ENCODE data around the gene YPEL4. TPM values are rescaled to one million over a fixed set of nuclear protein-coding genes. Genes with fewer than 3 reads are reported as not detected.
"Not testable (repeated sequence)": the region's sequence is repeated elsewhere in the genome, so short reads cannot be mapped to it uniquely, and the experiment has no call there.

YPEL4 gene, protein sequence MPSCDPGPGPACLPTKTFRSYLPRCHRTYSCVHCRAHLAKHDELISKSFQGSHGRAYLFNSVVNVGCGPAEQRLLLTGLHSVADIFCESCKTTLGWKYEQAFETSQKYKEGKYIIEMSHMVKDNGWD
- total RNA-seq, result 3.5 TPM

DNA sequence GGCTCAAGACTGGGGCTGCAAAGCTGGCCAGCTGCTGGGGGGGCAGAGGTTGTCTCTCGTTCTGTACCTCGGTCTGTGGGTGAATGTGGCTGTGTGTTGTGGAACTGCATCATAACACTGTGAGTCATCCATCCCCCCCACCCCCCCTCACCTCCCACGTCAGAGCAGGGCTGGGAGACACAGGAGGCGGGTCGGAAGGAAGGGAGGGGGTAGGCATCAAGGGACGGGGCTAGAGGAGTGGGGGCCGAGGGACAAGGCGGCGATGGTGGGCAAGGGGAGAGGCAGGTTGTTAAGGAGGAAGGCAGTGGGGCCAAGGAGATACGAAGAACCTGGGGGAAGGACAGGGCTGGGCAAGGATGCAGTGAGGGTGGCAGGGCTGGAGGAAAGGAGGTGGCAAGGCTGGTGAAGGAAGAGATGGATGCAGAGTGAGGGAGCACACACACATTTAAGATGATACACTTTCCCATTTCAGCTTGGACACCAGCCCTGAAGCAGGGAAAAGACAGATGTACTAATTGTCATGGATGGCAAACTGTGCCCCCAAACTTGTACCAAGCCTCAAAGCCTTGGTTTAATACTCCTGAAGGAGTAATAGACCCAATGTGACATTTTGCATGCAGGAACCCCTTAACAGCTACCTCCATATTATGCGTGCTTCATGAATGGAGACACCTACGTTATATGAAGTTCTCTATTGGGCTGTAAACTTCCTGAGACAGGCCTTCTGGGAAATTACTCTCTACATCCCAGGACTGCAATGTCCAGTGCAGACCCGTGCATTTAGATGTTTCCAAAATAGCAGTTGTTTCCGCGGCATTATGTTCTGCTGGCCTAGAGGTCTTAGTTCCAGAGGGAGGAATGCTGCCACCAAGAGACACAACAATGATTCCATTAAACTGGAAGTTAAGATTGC is at the start of gene YPEL4:
Gene YPEL4 (minus strand): TSS at position 87 of the 913 bp plus-strand sequence. CDS start 2,805 bp downstream, outside the sequence.
- peak; percentile 64 to 95 (median 89) for DNase-seq (ENCODE audit: low read depth in 2 of 3, low spot score in 2 of 3)

DNA sequence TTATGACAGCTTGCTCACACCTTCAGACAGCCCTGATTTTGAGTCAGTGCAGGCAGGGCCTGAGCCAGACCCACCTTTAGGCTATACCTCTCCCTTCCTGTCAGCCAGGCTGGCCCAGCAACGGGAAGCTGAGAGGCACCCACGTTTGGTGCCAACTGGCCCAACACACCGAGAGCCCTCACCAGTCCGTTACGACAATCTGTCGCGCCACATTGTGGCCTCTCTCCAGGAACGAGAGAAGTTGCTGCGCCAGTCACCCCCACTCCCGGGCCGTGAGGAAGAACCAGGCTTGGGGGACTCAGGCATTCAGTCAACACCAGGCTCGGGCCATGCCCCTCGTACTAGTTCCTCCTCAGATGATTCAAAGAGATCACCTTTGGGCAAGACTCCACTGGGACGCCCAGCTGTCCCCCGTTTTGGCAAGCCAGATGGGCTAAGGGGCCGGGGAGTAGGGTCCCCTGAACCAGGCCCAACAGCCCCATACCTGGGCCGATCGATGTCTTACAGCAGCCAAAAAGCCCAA is 49.2 kb upstream of the YPEL4 start:
- no peak for DNase-seq (ENCODE audit: low read depth in 2 of 3, low spot score in 2 of 3)

DNA sequence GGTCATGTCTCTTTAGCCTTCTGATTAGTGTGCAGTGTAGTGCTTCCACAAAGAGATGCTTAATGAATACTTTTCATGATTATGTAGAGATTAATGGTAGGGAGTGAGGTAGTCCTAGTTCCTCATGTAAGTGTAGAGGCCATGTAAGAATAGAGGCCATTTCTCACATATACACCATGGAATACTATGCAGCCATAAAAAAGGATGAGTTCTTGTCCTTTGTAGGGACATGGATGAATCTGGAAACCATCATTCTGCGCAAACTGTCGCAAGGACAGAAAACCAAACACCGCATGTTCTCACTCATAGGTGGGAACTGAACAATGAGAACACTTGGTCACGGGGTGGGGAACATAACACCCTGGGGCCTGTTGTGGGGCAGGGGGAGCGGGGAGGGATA is 40.8 kb upstream of the YPEL4 start:
- not testable (repeated sequence) for DNase-seq (ENCODE audit: low read depth in 2 of 3, low spot score in 2 of 3)

DNA sequence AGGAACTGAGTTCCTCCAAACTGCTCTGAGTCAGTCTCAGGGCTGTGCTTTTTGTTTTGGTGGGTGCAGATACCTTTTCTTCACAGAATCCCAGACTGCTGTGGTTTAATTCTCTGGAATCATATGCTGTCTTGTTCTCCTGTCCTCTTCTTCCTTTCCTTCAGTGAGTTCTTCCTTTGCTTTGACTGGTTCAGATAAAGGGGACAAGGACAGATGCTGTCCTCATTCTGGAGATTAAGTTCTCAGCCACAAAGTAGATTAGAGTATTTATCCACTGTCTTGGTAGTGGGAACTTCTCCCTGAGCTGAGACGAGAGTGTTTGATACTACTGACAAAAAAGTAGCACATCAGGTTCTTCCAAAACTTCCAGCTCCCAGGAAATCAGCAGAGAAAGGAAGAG is 31.5 kb upstream of the YPEL4 start:
- DNase-seq (ENCODE audit: low read depth in 2 of 3, low spot score in 2 of 3), result no peak

DNA sequence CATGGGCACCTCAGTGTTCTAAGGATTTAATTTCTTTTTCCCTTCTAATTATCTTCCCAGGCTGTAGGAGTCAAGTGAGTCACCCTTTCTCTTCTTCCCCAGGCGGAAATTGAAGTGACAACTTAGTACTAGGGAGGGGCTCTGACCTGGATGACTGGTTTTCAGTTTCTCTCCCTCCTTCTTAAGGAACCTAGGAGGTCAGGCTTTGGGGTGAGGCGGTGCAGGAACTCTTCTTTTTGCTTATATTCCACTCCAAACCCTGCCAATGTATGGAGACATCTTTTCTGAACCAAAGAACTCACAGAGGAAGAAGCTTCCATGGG is 30.8 kb upstream of the YPEL4 start:
- no peak for DNase-seq (ENCODE audit: low read depth in 2 of 3, low spot score in 2 of 3)

DNA sequence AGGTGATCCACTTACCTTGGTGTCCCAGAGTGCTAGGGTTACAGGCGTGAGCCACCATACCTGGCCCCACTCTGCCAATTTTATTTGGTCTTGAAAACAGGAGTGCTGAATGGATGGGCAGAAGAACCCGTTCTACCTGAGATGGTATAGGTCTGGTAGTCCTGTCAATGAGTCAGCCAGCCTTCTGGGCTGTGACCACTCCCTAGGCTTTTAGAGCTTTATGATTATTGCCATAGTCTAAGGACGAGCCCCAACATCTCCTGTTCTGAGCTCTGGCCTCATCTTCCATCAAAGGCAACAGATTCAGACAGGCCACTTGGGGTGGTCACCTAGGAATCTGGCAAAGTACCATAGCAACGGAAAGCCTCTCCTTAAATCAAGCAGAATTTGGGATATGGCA is 29.7 kb upstream of the YPEL4 start:
- DNase-seq (ENCODE audit: low read depth in 2 of 3, low spot score in 2 of 3), result no peak

DNA sequence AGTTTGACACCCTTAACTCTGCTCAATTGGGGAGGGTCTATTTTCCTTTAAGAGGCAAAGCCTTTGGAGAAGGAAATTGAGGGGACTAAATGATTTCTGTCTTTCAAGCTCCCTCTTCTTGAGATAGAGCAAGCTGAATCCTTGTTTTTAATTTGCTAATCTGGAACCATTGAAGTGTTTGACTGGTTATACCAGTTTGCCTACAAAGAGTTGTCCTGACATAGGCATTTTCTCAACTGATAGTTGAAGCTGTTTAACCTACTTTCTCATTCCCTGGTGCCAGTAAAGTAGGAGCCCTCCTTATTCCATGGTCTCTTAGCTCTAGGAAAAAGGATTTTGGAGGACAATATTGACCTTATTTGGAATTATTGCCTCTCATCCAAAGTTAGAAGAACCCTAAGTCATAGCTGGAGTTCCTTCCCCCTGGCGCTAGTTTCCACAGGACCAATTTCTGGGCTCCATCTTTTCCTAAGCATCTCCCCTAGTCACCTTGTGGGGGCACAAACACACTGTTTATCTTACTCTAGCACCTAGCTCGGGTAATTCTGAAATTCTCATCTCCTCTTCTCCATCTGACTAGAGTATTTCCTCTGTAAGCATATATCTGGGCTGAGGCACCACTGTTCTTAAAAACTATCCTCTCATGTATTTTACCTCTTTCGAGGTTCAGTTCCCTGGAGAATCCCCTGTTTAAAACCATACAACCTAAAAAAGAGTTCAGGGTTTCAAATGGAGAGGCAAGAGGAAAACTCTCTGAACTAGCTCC is 25.6 kb upstream of the YPEL4 start:
- no peak for DNase-seq (ENCODE audit: low read depth in 2 of 3, low spot score in 2 of 3)

DNA sequence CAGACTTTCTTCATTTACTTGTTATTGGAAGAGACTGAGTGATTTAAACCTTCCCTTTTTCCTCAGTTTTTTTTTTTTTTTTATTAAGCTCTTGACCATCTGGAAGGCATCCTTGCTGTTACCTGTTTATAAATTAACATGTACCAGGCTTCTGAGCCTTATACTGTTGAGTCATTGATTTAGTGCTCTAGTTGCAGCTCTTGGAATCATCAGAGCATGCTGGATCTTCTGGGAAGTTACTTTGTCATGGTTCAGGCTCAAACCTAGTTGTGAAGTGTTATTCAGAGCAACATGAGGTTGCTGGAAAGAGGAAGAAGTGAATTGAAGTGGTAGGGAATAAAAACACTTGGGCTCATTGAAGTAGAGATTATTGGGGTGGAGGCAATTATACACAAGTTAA is 24.5 kb upstream of the YPEL4 start:
- no peak for DNase-seq (ENCODE audit: low read depth in 2 of 3, low spot score in 2 of 3)

DNA sequence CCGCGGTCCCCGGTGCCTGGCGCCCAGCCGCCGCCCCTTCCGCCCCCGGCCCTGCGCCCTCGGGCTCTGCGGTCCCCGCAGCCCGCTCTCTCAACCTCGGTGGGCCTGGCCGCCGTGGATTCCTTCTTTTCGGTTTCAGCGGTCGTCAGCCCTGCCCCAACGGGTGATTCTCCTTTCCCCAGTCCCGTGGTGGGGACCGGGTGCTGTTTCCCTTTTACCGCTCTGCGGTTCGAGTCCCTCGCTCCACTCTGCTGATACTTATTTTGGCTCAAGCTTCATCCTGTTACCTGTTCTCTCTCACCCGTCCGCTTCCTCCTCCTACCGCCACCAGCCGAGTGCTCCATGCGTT is 18.7 kb upstream of the YPEL4 start:
- DNase-seq (ENCODE audit: low read depth in 2 of 3, low spot score in 2 of 3), result peak in 1 of 3 donors; percentile 53

DNA sequence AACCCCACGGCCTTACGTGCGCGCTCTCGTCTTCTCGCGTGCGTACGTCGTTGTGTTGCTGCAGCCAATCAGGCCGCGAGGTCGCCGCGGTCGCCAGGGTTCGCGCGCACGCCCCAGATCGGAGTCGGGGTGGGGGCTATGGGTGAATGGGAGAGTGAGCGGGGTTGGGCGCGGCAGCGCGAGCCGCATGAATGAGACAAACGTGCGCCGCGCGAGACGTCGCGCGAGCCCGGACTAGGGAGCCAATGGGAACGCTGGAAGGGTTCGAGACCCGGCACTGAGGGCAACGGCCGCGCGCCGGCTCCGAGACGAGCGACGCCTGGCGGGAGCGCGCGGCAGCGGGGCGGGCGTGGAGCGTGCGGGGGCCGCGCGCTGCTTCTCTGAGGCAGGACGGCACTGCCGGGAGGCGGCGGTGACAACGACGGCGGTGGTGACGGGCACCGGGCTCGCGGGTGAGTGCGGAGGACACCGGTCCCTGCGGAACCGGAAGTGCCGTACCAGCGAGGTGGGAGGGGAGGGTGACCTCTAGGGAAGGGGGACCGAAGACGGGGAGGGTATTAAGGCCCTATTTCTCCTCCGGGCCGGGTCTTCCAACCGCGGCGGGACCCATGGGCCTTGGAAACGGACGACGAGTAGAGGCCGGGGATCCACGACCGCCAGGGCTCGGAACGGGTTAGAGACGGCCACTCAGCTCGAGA is 18.2 kb upstream of the YPEL4 start, which contains the start of gene ZDHHC5:
Gene ZDHHC5 (plus strand): TSS at position 379 of the 698 bp plus-strand sequence. CDS start 4,977 bp downstream, outside the sequence.
- DNase-seq (ENCODE audit: low read depth in 2 of 3, low spot score in 2 of 3), result peak; percentile 99 to 100 (median 99)

DNA sequence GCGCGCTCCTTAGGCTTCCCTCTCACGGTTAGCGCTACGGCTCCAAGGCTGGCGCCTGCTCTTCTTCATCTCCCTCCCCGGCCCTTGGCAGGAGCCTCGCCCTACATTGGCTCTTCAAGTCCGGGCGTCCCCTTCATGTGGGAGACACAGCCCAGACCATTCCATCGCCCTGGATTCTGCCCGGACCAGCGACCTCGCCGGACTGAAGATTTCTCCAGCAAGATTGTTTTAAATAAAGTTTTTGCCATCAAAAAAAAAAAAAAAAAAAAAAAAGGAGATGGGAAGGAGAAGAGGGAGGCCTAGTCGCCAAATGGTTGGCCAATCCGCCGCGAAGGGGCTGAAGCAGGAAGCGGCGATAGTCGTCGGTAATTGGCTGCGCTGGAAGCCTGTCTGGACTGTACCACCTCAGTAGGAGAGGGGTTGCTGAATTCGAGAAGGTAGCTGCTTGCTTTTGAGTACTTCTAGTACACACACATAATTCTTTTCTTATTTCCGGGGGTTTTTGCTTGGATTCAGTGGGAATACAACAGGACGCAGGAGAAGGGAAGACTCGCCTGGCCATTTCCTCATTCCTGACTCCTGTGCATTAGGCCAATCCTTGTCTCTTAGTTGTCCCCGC is 17.5 kb upstream of the YPEL4 start:
- DNase-seq (ENCODE audit: low read depth in 2 of 3, low spot score in 2 of 3), result peak in 2 of 3 donors; percentile 98 to 99

DNA sequence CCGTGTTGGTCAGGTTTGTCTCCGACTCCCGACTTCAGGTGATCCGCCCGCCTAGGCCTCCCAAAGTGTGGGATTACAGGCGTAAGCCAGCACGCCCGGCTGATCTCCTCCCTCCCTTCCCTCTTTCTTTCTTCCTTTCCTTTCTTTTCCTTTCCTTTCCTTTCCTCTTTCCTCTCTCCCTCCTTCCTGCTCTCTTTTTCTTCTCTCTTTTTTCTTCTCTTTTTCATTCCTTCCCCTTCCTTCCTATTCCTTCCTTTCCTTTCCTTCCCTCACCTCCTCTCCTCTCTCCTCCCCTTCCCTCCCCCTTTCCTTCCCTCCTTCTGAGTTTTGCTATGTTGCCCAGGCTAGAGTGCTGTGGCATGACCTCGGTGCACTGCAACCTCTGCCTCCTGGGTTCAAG is 14.3 kb upstream of the YPEL4 start:
- DNase-seq (ENCODE audit: low read depth in 2 of 3, low spot score in 2 of 3), result no peak

DNA sequence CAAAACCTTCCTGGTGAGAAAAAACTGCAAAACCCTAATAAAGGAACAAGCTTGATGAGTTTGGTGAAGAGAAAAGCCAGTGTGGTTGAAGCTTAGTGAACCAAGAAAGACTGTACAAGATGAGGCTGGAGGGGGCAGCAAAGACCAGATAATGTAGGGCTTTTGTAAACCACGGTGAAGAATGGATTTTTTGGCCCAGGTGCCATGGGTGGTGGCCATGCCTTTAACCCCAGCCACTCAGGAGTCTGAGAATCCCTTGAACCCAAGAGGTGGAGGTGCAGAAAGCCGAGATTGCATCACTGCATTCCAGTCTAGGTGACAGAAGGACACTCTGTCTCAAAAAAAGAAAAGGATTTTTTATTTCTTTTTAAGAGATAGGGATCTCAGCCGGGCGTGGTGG is 13.2 kb upstream of the YPEL4 start:
- DNase-seq (ENCODE audit: low read depth in 2 of 3, low spot score in 2 of 3), result peak in 1 of 3 donors; percentile 60

DNA sequence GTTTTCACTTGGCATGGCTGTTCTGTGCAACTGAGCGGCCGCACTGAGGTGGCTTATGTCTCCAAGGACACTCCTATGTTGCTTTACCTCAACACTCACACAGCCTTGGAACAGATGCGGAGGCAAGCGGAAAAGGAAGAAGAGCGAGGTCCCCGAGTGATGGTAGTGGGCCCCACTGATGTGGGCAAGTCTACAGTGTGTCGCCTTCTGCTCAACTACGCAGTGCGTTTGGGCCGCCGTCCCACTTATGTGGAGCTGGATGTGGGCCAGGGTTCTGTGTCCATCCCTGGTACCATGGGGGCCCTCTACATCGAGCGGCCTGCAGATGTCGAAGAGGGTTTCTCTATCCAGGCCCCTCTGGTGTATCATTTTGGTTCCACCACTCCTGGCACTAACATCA is 10.0 kb upstream of the YPEL4 start:
- no peak for DNase-seq (ENCODE audit: low read depth in 2 of 3, low spot score in 2 of 3)

DNA sequence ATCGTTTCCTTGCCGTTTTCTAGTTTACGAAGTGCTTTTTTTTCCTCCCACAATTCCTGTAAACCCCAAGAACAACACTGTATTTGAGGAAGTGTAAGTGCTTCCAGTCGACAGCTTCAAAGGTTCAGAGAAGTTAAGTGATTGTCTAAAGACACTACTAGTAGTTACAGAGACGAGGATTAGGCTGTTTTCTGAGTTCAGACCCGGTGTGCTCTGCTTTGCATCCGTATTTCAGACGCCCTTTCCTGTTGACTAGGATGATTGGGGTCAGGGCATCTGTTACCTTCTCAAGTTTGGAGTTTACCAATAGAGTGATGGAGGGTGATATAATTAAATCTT is 8.3 kb upstream of the YPEL4 start:
- DNase-seq (ENCODE audit: low read depth in 2 of 3, low spot score in 2 of 3), result peak in 1 of 3 donors; percentile 42

DNA sequence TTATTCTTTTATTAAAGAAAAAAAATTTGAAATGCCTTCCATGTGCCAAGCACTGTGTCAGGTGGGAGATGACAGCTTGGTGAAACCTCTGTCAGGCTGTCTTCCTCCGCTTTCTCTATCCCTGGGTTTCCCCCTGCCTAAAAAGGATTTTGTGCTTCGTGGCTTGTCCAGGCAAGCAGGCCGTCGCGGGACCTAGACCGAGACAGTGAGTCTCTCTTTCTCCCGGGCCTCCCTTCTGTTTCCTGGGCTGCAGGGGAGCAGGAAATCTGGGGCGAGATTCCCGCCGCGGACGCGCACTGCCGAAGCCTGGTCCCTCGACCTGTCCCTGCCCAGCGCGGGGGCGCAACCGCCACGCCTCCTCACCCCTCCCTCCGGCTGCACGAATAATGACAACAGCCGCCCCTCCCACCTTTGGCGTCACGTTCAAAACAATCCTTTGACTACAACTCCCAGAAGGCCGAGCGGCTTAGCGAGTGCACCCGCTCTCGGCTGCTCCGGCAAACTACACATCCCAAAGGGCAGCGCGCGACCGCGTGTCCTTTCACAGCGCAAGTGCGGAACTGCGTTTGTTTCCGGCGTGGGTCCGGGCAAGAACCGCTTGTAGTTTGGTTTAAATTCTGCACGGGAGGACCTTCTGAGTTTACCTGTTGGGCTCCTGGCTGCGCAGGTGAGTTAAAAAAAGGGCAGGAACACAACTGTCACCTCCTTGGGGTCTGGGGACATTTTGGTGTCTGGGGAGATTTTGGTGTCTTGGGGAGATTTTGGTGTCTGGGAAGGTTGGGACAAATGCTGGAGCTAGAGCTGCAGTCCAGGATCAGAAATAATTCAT is 7.7 kb upstream of the YPEL4 start, which contains the start of gene CLP1:
Gene CLP1 (plus strand): TSS at position 569 of the 829 bp plus-strand sequence. CDS start 1,715 bp downstream, outside the sequence.
- DNase-seq (ENCODE audit: low read depth in 2 of 3, low spot score in 2 of 3), result peak; percentile 95 to 99 (median 99)

DNA sequence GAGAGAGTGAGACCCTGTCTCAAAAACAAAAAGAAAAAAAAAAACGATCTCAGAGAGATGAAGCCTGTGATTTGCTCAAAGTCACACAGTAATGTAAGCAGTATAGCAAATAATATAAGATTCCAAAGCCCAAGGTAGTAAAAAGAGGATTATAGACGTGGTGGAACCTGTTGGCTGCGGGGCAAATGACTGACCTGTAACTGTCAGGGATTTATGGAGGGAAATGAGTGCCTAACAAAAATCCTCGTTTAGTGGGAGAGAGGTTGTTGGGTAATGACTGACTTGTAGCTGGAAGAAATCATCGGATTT is 7.1 kb upstream of the YPEL4 start:
- no peak for DNase-seq (ENCODE audit: low read depth in 2 of 3, low spot score in 2 of 3)

DNA sequence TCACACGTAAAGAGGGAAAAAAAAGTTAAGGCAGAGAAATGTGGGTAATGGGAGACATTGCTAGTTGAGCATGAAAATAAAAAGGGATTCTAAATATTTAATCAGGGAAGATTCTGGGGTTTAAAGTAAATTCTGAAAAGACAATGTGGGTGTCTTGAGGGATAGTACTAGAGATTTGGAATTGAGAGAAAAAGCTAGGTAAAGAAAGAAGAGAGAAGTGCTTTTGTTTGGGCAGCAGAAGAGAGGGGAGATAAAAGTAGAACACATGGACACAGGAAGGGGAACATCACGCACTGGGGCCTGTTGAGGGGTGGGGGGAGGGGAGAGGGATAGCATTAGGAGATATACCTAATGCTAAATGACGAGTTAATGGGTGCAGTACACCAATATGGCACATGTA is 3.5 kb upstream of the YPEL4 start:
- DNase-seq (ENCODE audit: low read depth in 2 of 3, low spot score in 2 of 3), result no peak

DNA sequence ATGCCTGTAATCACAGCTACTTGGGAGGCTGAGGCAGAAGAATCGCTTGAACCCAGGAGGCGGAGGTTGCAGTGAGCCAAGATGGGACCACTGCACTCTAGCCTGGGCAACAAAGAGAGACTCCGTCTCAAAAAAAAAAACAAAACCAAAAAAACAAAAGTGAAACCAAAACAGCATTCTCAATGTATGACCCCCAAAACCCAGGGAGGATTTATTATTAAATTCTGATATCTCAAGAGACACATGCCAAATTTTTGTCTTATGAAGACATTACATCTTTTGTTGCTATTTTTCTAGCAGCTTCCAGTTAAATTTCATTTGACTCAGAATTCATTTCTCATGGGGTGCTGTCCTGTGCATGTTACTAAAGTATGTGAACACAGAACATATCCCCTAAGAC is 3.0 kb upstream of the YPEL4 start:
- peak in 1 of 3 donors; percentile 31 for DNase-seq (ENCODE audit: low read depth in 2 of 3, low spot score in 2 of 3)

DNA sequence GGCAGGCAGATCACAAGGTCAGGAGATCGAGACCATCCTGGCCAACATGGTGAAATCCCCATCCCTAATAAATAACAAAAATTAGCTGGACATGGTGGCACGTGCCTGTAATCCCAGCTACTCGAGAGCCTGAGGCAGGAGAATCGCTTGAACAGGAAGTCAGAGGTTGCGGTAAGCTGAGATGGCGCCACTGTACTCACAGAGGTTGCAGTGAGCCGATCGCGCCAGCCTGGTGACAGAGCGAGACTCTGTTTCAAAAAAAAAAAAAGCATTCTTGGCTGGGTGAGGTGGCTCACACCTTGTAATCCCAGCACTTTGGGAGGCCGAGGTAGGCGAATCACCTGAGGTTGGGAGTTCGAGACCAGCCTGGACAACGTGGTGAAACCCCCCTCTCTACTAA is 2.5 kb upstream of the YPEL4 start:
- DNase-seq (ENCODE audit: low read depth in 2 of 3, low spot score in 2 of 3), result not testable (repeated sequence)
